ENCODE measurements around the gene OVAAL. TPM values are rescaled to one million over a fixed set of nuclear protein-coding genes. Genes with fewer than 3 reads are reported as not detected.
A peak's percentile ranks its signal among the peaks of the same experiment; 100 is the strongest.

OVAAL gene
- total and polyA plus RNA-seq, 2 donors (not counting 1 experiment from before 2014, with no cell fraction given), result not detected

GRCh38 chr1:180524915-180525714, 33.6 kb upstream of the OVAAL start:
- Histone ChIP-seq H2AFZ (ENCODE audit: low read length) (no peak overlapping the region), H3K9me3 (ENCODE audit: control insufficient read depth, insufficient read depth, low read depth, low read length) (no peaks in the 10 kb centered on the region), H3K9ac (ENCODE audit: insufficient read depth, low read length) (no peak overlapping the region), H3K4me3 (replicated peaks in 1 of 4; ENCODE audit: control extremely low read depth in 1 of 4, insufficient read depth in 1 of 4, low read depth in 3 of 4, low read length in 4 of 4) (no peak overlapping the region), H3K36me3 (ENCODE audit: control insufficient read depth, insufficient read depth, low read length) (no peaks in the 10 kb centered on the region), H3K4me2 (ENCODE audit: extremely low read depth, insufficient read depth, low read length) (no peak overlapping the region), H3K27ac (ENCODE audit: insufficient read depth, low read length) (no peak overlapping the region), H3K4me1 (ENCODE audit: control insufficient read depth, extremely low read depth, insufficient read depth, low read length) (no peaks in the 10 kb centered on the region), H4K20me1 (ENCODE audit: control insufficient read depth, extremely low read depth, insufficient read depth, low read length) (no peaks in the 10 kb centered on the region), H3K27me3 (ENCODE audit: control insufficient read depth, insufficient read depth, low read length) (no peaks in the 10 kb centered on the region), H3K79me2 (ENCODE audit: control insufficient read depth, insufficient read depth, low read length) (no peaks in the 10 kb centered on the region)
- TF ChIP-seq CTCF (conservative IDR thresholded peaks at IDR 0.05 in 1 of 2, IDR thresholded peaks at IDR 0.05 in 1 of 2; ENCODE audit: low read depth in 1 of 2, low read length in 2 of 2) (no peak), EZH2 (IDR thresholded peaks at IDR 0.05; ENCODE audit: low read length, missing control alignments) (no peak)
- DNase-seq (ENCODE audit: low read depth in 2 of 2), result no peak

GRCh38 chr1:180525715-180526039, 33.1 kb upstream of the OVAAL start:
- Histone ChIP-seq H2AFZ (ENCODE audit: low read length) (no peak overlapping the region), H3K4me2 (ENCODE audit: extremely low read depth, insufficient read depth, low read length) (no peak overlapping the region), H3K9ac (ENCODE audit: insufficient read depth, low read length) (no peak overlapping the region), H3K27ac (ENCODE audit: insufficient read depth, low read length) (no peak overlapping the region), H3K27me3 (ENCODE audit: control insufficient read depth, insufficient read depth, low read length) (no peaks in the 10 kb centered on the region), H3K4me3 (replicated peaks in 1 of 4; ENCODE audit: control extremely low read depth in 1 of 4, insufficient read depth in 1 of 4, low read depth in 3 of 4, low read length in 4 of 4) (no peak overlapping the region), H3K9me3 (ENCODE audit: control insufficient read depth, insufficient read depth, low read depth, low read length) (no peaks in the 10 kb centered on the region), H3K79me2 (ENCODE audit: control insufficient read depth, insufficient read depth, low read length) (no peaks in the 10 kb centered on the region), H3K4me1 (ENCODE audit: control insufficient read depth, extremely low read depth, insufficient read depth, low read length) (no peaks in the 10 kb centered on the region), H4K20me1 (ENCODE audit: control insufficient read depth, extremely low read depth, insufficient read depth, low read length) (no peaks in the 10 kb centered on the region), H3K36me3 (ENCODE audit: control insufficient read depth, insufficient read depth, low read length) (no peaks in the 10 kb centered on the region)
- TF ChIP-seq CTCF (conservative IDR thresholded peaks at IDR 0.05 in 1 of 2, IDR thresholded peaks at IDR 0.05 in 1 of 2; ENCODE audit: low read depth in 1 of 2, low read length in 2 of 2) (no peak), EZH2 (IDR thresholded peaks at IDR 0.05; ENCODE audit: low read length, missing control alignments) (no peak)
- no peak for DNase-seq (ENCODE audit: low read depth in 2 of 2)

GRCh38 chr1:180527101-180527669, 31.6 kb upstream of the OVAAL start:
- Histone ChIP-seq H3K9ac (ENCODE audit: insufficient read depth, low read length) (no peak overlapping the region), H3K36me3 (ENCODE audit: control insufficient read depth, insufficient read depth, low read length) (no peaks in the 10 kb centered on the region), H3K4me1 (ENCODE audit: control insufficient read depth, extremely low read depth, insufficient read depth, low read length) (no peaks in the 10 kb centered on the region), H2AFZ (ENCODE audit: low read length) (no peak overlapping the region), H3K4me2 (ENCODE audit: extremely low read depth, insufficient read depth, low read length) (no peak overlapping the region), H4K20me1 (ENCODE audit: control insufficient read depth, extremely low read depth, insufficient read depth, low read length) (no peaks in the 10 kb centered on the region), H3K9me3 (ENCODE audit: control insufficient read depth, insufficient read depth, low read depth, low read length) (no peaks in the 10 kb centered on the region), H3K4me3 (replicated peaks in 1 of 4; ENCODE audit: control extremely low read depth in 1 of 4, insufficient read depth in 1 of 4, low read depth in 3 of 4, low read length in 4 of 4) (no peak overlapping the region), H3K79me2 (ENCODE audit: control insufficient read depth, insufficient read depth, low read length) (no peaks in the 10 kb centered on the region), H3K27ac (ENCODE audit: insufficient read depth, low read length) (no peak overlapping the region), H3K27me3 (ENCODE audit: control insufficient read depth, insufficient read depth, low read length) (no peaks in the 10 kb centered on the region)
- DNase-seq (ENCODE audit: low read depth in 2 of 2), result peak in 1 of 2 donors; percentile 88
- TF ChIP-seq CTCF (conservative IDR thresholded peaks at IDR 0.05 in 1 of 2, IDR thresholded peaks at IDR 0.05 in 1 of 2; ENCODE audit: low read depth in 1 of 2, low read length in 2 of 2) (no peak), EZH2 (IDR thresholded peaks at IDR 0.05; ENCODE audit: low read length, missing control alignments) (no peak)

All from fibroblast of lung (primary cell).